ENCODE results near the gene JAK1.
A peak's percentile ranks its signal among the peaks of the same experiment; 100 is the strongest.

Gene JAK1

GRCh38 chr1:64887689-64888217 is 78.6 kb downstream of the JAK1 start:
- DNase-seq: no peak

- DNase-seq: no peak
Observed at GRCh38 chr1:64886877-64887276, 79.5 kb downstream of the JAK1 start.

- no peak for DNase-seq
Observed at GRCh38 chr1:64885648-64886047, 80.7 kb downstream of the JAK1 start.

GRCh38 chr1:64884261-64885040 is 81.9 kb downstream of the JAK1 start:
- no peak for DNase-seq

- DNase-seq: no peak
Observed at GRCh38 chr1:64882574-64883255, 83.6 kb downstream of the JAK1 start.

GRCh38 chr1:64881281-64881680 is 85.1 kb downstream of the JAK1 start:
- DNase-seq: no peak

- no peak for DNase-seq
Observed at GRCh38 chr1:64880449-64880848, 85.9 kb downstream of the JAK1 start.

- DNase-seq: no peak
Observed at GRCh38 chr1:64878931-64879611, 87.3 kb downstream of the JAK1 start.

GRCh38 chr1:64878090-64878489 is 88.3 kb downstream of the JAK1 start:
- no peak for DNase-seq

- DNase-seq: no peak
Observed at GRCh38 chr1:64877598-64877997, 88.8 kb downstream of the JAK1 start.

- DNase-seq: peak; percentile 89
Observed at GRCh38 chr1:64877151-64877550, 89.2 kb downstream of the JAK1 start.

- no peak for DNase-seq
Observed at GRCh38 chr1:64875606-64876005, 90.7 kb downstream of the JAK1 start.

GRCh38 chr1:64875101-64875500 is 91.2 kb downstream of the JAK1 start:
- no peak for DNase-seq

GRCh38 chr1:64874666-64875065 is 91.7 kb downstream of the JAK1 start:
- no peak for DNase-seq

- no peak for DNase-seq
Observed at GRCh38 chr1:64873576-64873975, 92.8 kb downstream of the JAK1 start.

GRCh38 chr1:64872067-64872466 is 94.3 kb downstream of the JAK1 start:
- no peak for DNase-seq

- no peak for DNase-seq
Observed at GRCh38 chr1:64871256-64871655, 95.1 kb downstream of the JAK1 start.

- no peak for DNase-seq
Observed at GRCh38 chr1:64867266-64867665, 99.1 kb downstream of the JAK1 start.

GRCh38 chr1:64866689-64867088 is 99.7 kb downstream of the JAK1 start:
- no peak for DNase-seq

- DNase-seq: no peak
Observed at GRCh38 chr1:64865105-64865757, 101.1 kb downstream of the JAK1 start.

GRCh38 chr1:64864018-64864940 is 102.1 kb downstream of the JAK1 start:
- peak; percentile 67 for DNase-seq

- no peak for DNase-seq
Observed at GRCh38 chr1:64861611-64862010, 104.7 kb downstream of the JAK1 start.
